ENCODE measurements around the gene SLC28A1. TPM values are rescaled to one million over a fixed set of nuclear protein-coding genes. Genes with fewer than 3 reads are reported as not detected.

Gene SLC28A1
- total and polyA plus RNA-seq, 2 experiments from 2014 or later: not detected

- 86 to 93% methylated on average over 1 of the region's 1 CpG for WGBS, 2 experiments (ENCODE audit: low coverage in 1 of 2, low lambda C conversion rate in 2 of 2, missing lambda C conversion rate in 2 of 2)
- Histone ChIP-seq H3K4me2 (ENCODE audit: unreplicated experiment) (no peak overlapping the region), H3K9me3 (ENCODE audit: low read depth) (no peaks in the 10 kb centered on the region), H3K4me1 (ENCODE audit: insufficient read depth) (peaks cover 11% of the 10 kb centered on the region; the same call in 1 of the 2 replicates), H3K36me3 (ENCODE audit: low read depth) (no peaks in the 10 kb centered on the region), H3K79me2 (ENCODE audit: insufficient read depth) (no peaks in the 10 kb centered on the region), H3K27me3 (replicated peaks; ENCODE audit: insufficient read depth) (no peaks in the 10 kb centered on the region), H3K9ac (no peak overlapping the region), H3F3A (ENCODE audit: insufficient read depth) (no peaks in the 10 kb centered on the region), H3K4me3 (no peak overlapping the region), H3K27ac (no peak overlapping the region), H4K20me1 (ENCODE audit: insufficient read depth) (no peaks in the 10 kb centered on the region), H2AFZ (no peak overlapping the region), H3K9me2 (ENCODE audit: insufficient read depth) (no peaks in the 10 kb centered on the region)
- TF ChIP-seq EZH2 (IDR thresholded peaks at IDR 0.05; ENCODE audit: insufficient read depth, poor library complexity, severe bottlenecking) (no peak), EZH2phosphoT487 (IDR thresholded peaks at IDR 0.05; ENCODE audit: insufficient read depth, low read depth) (no peak)
- DNase-seq: no peak
- in situ Hi-C loops (cut with MboI): no loop called here
Observed at GRCh38 chr15:84836844-84837243, 47.6 kb upstream of the SLC28A1 start.

GRCh38 chr15:84839714-84840113, 44.7 kb upstream of the SLC28A1 start:
- DNase-seq: no peak
- Histone ChIP-seq H3K27ac (no peak overlapping the region), H3K4me3 (no peak overlapping the region), H2AFZ (no peak overlapping the region), H3K27me3 (replicated peaks; ENCODE audit: insufficient read depth) (no peaks in the 10 kb centered on the region), H3K4me2 (ENCODE audit: unreplicated experiment) (no peak overlapping the region), H3K36me3 (ENCODE audit: low read depth) (no peaks in the 10 kb centered on the region), H3K9ac (no peak overlapping the region), H3K9me2 (ENCODE audit: insufficient read depth) (no peaks in the 10 kb centered on the region), H3K79me2 (ENCODE audit: insufficient read depth) (no peaks in the 10 kb centered on the region), H3K4me1 (ENCODE audit: insufficient read depth) (peaks cover 11% of the 10 kb centered on the region; the same call in 1 of the 2 replicates), H3F3A (ENCODE audit: insufficient read depth) (no peaks in the 10 kb centered on the region), H3K9me3 (ENCODE audit: low read depth) (no peaks in the 10 kb centered on the region), H4K20me1 (ENCODE audit: insufficient read depth) (no peaks in the 10 kb centered on the region)
- in situ Hi-C loops (cut with MboI): no loop called here
- TF ChIP-seq EZH2 (IDR thresholded peaks at IDR 0.05; ENCODE audit: insufficient read depth, poor library complexity, severe bottlenecking) (no peak), EZH2phosphoT487 (IDR thresholded peaks at IDR 0.05; ENCODE audit: insufficient read depth, low read depth) (no peak)
- 92 to 93% methylated on average over 22 to 23 of the region's 23 CpGs for WGBS, 2 experiments (ENCODE audit: low coverage in 1 of 2, low lambda C conversion rate in 2 of 2, missing lambda C conversion rate in 2 of 2)

- H3K27ac ChIP-seq: no peak overlapping the region
- peaks cover 11% of the 10 kb centered on the region; the same call in 1 of the 2 replicates for H3K4me1 ChIP-seq (ENCODE audit: insufficient read depth)
- no peak overlapping the region for H3K4me3 ChIP-seq
- H3F3A ChIP-seq (ENCODE audit: insufficient read depth): no peaks in the 10 kb centered on the region
- TF ChIP-seq EZH2phosphoT487 (IDR thresholded peaks at IDR 0.05; ENCODE audit: insufficient read depth, low read depth): no peak
- no peak for TF ChIP-seq EZH2 (IDR thresholded peaks at IDR 0.05; ENCODE audit: insufficient read depth, poor library complexity, severe bottlenecking)
- no peaks in the 10 kb centered on the region for H4K20me1 ChIP-seq (ENCODE audit: insufficient read depth)
- H3K27me3 ChIP-seq (replicated peaks; ENCODE audit: insufficient read depth): no peaks in the 10 kb centered on the region
- H3K79me2 ChIP-seq (ENCODE audit: insufficient read depth): no peaks in the 10 kb centered on the region
- DNase-seq: no peak
- in situ Hi-C loops (cut with MboI): no loop called here
- no peak overlapping the region for H2AFZ ChIP-seq
- peak overlapping the region; percentile 34; the same call in 1 of the 2 replicates for H3K9ac ChIP-seq
- H3K36me3 ChIP-seq (ENCODE audit: low read depth): no peaks in the 10 kb centered on the region
- no peak overlapping the region for H3K4me2 ChIP-seq (ENCODE audit: unreplicated experiment)
- H3K9me3 ChIP-seq (ENCODE audit: low read depth): no peaks in the 10 kb centered on the region
- H3K9me2 ChIP-seq (ENCODE audit: insufficient read depth): no peaks in the 10 kb centered on the region
- 69 to 81% methylated on average over 10 of the region's 10 CpGs for WGBS, 2 experiments (ENCODE audit: low coverage in 1 of 2, low lambda C conversion rate in 2 of 2, missing lambda C conversion rate in 2 of 2)
Observed at GRCh38 chr15:84840255-84840654, 44.2 kb upstream of the SLC28A1 start.

GRCh38 chr15:84840741-84841429, 43.6 kb upstream of the SLC28A1 start:
- H3K79me2 ChIP-seq (ENCODE audit: insufficient read depth): no peaks in the 10 kb centered on the region
- no peak for TF ChIP-seq EZH2phosphoT487 (IDR thresholded peaks at IDR 0.05; ENCODE audit: insufficient read depth, low read depth)
- no peak for TF ChIP-seq EZH2 (IDR thresholded peaks at IDR 0.05; ENCODE audit: insufficient read depth, poor library complexity, severe bottlenecking)
- in situ Hi-C loops (cut with MboI): no loop called here
- H3F3A ChIP-seq (ENCODE audit: insufficient read depth): no peaks in the 10 kb centered on the region
- H4K20me1 ChIP-seq (ENCODE audit: insufficient read depth): no peaks in the 10 kb centered on the region
- H3K4me1 ChIP-seq (ENCODE audit: insufficient read depth): peaks cover 11% of the 10 kb centered on the region; the same call in 1 of the 2 replicates
- H3K27ac ChIP-seq: no peak overlapping the region
- H3K9me2 ChIP-seq (ENCODE audit: insufficient read depth): no peaks in the 10 kb centered on the region
- DNase-seq: peak; percentile 88
- no peak overlapping the region for H3K4me3 ChIP-seq
- no peaks in the 10 kb centered on the region for H3K9me3 ChIP-seq (ENCODE audit: low read depth)
- WGBS, 2 experiments (ENCODE audit: low coverage in 1 of 2, low lambda C conversion rate in 2 of 2, missing lambda C conversion rate in 2 of 2): 69 to 73% methylated on average over 12 of the region's 12 CpGs
- H3K36me3 ChIP-seq (ENCODE audit: low read depth): no peaks in the 10 kb centered on the region
- H3K4me2 ChIP-seq (ENCODE audit: unreplicated experiment): no peak overlapping the region
- H3K27me3 ChIP-seq (replicated peaks; ENCODE audit: insufficient read depth): no peaks in the 10 kb centered on the region
- peak overlapping the region; percentile 34; the same call in 1 of the 2 replicates for H3K9ac ChIP-seq
- no peak overlapping the region for H2AFZ ChIP-seq

Data from GM23248 (cell line).